Activated CD8-positive, alpha-beta memory T cell treated with anti-CD3 and anti-CD28 coated beads, Interleukin-2, amount 10 ng/mL, durations not matched to agents 7 days and 5 days (primary cell): ENCODE data around the gene SH3RF2. TPM values are rescaled to one million over a fixed set of nuclear protein-coding genes. Genes with fewer than 3 reads are reported as not detected.
A peak's percentile ranks its signal among the peaks of the same experiment; 100 is the strongest.
"Not testable (repeated sequence)": the region's sequence is repeated elsewhere in the genome, so short reads cannot be mapped to it uniquely, and the experiment has no call there.

ENCODE experiments used
- ATAC-seq: fragments of 150-1000 bp; cut with Tn5 transposase; one replicate; pipeline ENCODE4 v1.10.0; 2021; ENCODE audit warnings: moderate library complexity
- CTCF ChIA-PET: fragments of 350-600 bp; sonication (Branson Sonifier 250); formaldehyde crosslinking; loops from one replicate; lab custom pipeline; 2021; ENCODE audit warnings: antibody characterized with exemption; lab: Charles Lee
- DNase-seq: peaks from one replicate; pipeline ENCODE4 v3.0.0-alpha.2; 2020
- H3K27ac Mint-ChIP-seq: one replicate; pipeline ENCODE4 v1.8.0; 2021; ENCODE audit warnings: mild to moderate bottlenecking, mixed read lengths
- H3K27me3 Mint-ChIP-seq: one replicate; pipeline ENCODE4 v1.8.0; 2021; ENCODE audit warnings: mixed read lengths
- H3K36me3 Mint-ChIP-seq: one replicate; pipeline ENCODE4 v1.8.0; 2021; ENCODE audit warnings: mild to moderate bottlenecking, mixed read lengths
- H3K4me1 Mint-ChIP-seq: one replicate; pipeline ENCODE4 v1.8.0; 2021; ENCODE audit warnings: mixed read lengths
- H3K4me3 Mint-ChIP-seq: one replicate; pipeline ENCODE4 v1.8.0; 2021; ENCODE audit warnings: mild to moderate bottlenecking, moderate library complexity, mixed read lengths
- H3K9me3 Mint-ChIP-seq: one replicate; pipeline ENCODE4 v1.8.0; 2022; ENCODE audit warnings: low read depth, mixed read lengths
- total RNA-seq, 2 experiments: library from RNA; stranded (reverse); gene quantifications; one replicate each; pipeline ENCODE4 v1.2.3, GENCODE V29; 2021

Gene SH3RF2
- total RNA-seq, 2 experiments from 2014 or later, result 0.12 TPM; not detected in 1

DNA sequence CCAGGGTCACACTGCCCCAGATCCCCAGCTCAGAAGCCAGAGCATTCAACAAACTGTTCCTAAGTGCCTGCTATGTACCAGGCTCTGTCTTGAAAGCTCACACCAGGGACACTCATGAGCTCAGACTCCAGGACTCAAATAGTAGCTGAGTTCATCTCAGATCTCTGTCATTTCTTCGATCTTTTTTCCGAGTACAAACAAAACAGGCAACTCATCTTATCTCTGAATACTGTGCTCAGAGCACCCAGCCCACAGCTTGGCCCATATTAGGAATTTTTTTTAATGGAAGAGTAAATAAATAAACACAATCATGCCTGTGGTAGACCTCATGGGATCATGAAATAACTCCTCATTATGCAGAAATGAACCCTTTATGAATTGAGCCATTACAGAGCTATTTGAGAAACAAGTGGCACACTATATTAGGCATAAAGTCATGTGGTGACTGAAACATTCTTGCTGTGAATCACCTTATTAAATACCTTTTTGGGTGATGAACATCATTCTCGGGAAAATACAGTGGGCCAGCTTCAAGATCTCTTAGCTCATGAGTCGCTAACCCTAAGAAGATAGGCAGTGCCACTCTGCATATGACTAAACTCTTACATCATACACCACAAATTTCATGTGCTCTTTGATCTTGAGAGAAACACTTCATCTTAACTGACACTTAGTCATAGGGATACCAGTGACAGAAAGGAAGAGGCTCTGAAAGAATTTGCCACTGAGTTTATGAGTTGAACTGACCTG lies 9.9 kb downstream of the SH3RF2 start:
- DNase-seq (peak; percentile 43), ATAC-seq (peak; percentile 89)
- peaks cover 45% of the 10 kb centered on the region for H3K27me3 Mint-ChIP-seq
- peak overlapping the region; percentile 48 for H3K27ac Mint-ChIP-seq
- H3K36me3 Mint-ChIP-seq, result no peaks in the 10 kb centered on the region
- CTCF ChIA-PET, result interaction anchor here (0.6 kb wide), 1 partner anchor 11 kb away, joined by 4 read pairs; no protein-coding TSS in a partner anchor
- H3K9me3 Mint-ChIP-seq, result no peaks in the 10 kb centered on the region
- H3K4me3 Mint-ChIP-seq, result no peak overlapping the region
- peaks cover 38% of the 10 kb centered on the region for H3K4me1 Mint-ChIP-seq

DNA sequence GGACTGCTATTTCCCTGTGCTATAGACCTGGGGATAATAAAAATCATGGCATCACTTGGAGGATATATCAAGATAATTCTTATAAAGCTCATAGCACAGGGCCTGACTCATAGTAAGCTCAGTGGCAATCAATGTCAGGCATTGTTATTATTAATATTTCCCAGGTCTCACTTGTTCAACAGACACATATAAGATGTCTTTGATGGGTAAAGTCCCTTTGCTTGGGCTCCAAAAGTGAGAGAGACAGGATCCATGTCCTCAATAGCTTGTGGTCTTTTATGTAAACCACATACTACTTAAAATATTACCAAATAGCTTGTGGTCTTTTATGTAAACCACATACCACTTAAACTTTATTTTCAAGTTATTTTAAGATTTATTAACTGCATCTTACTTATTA lies 11.2 kb downstream of the SH3RF2 start:
- Mint-ChIP-seq H3K9me3 (no peaks in the 10 kb centered on the region), H3K27me3 (peaks cover 52% of the 10 kb centered on the region), H3K36me3 (no peaks in the 10 kb centered on the region), H3K4me3 (no peak overlapping the region), H3K27ac (no peak overlapping the region), H3K4me1 (peaks cover 30% of the 10 kb centered on the region)
- DNase-seq, result no peak
- CTCF ChIA-PET, result no interaction called here
- ATAC-seq, result no peak

DNA sequence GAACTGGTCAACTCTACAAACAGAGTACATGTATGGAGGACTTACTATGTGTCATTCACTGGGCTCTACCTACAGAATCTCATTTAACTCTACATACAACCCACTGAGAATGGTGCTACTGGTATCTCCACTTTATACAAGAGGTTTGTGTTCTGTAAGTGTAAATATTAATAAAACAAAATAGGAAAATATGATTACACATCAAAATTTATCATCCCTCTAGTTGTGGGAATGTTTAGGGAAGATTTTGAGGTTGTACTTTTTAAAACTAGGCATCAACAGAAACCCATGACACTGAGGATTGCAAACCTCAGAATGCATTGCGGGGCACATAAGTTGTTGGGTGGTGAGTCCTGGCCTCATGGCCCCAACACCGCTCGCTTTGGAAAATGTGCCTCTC lies 11.7 kb downstream of the SH3RF2 start:
- CTCF ChIA-PET, result no interaction called here
- no peak overlapping the region for H3K4me3 Mint-ChIP-seq
- no peaks in the 10 kb centered on the region for H3K36me3 Mint-ChIP-seq
- no peaks in the 10 kb centered on the region for H3K9me3 Mint-ChIP-seq
- peaks cover 52% of the 10 kb centered on the region for H3K27me3 Mint-ChIP-seq
- no peak for DNase-seq
- no peak for ATAC-seq
- H3K27ac Mint-ChIP-seq, result no peak overlapping the region
- peaks cover 29% of the 10 kb centered on the region for H3K4me1 Mint-ChIP-seq

DNA sequence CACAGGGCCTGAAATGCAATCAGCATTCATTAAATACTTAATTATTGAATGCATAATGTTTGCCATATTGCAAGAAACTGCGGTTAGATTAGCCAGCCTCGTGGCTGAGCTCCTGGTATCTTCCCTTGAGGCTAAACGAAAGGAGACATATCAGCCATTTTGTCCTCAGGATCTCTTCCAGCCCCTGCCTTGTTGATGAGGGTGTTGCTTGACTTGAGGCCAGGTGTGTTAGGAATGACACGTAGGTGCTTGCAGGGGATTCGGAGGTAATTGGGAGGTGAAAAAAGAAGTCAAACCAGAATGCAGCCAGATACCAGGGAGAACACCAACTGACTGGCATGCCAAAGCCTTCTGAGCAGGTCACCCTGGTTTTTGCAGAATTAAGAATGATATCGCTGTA lies 12.5 kb downstream of the SH3RF2 start:
- no peak overlapping the region for H3K27ac Mint-ChIP-seq
- H3K27me3 Mint-ChIP-seq, result peaks cover 51% of the 10 kb centered on the region
- no peaks in the 10 kb centered on the region for H3K36me3 Mint-ChIP-seq
- DNase-seq, result no peak
- peaks cover 23% of the 10 kb centered on the region for H3K4me1 Mint-ChIP-seq
- ATAC-seq, result no peak
- no peak overlapping the region for H3K4me3 Mint-ChIP-seq
- no peaks in the 10 kb centered on the region for H3K9me3 Mint-ChIP-seq
- CTCF ChIA-PET, result no interaction called here

DNA sequence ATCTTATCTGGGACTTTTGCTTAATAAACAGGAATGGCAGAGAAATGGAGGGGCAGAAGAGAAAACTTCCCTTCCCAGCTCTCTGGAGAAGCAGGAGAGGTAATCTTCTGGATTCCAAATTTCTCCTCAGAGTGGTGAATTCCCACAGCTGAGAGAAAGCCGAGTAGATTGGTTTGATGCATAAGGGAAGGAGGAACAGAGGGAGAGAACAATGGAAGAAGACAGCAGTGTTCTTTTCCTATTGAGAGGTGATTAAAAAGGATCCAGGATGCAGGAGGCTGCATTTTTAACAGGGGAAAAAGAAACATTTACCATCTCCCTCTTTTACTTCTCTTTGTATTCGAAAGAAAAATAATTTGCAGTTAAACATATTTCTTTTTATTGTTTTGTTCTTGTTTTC lies 13.1 kb downstream of the SH3RF2 start:
- ATAC-seq (no peak), DNase-seq (no peak)
- no peak overlapping the region for H3K27ac Mint-ChIP-seq
- peaks cover 53% of the 10 kb centered on the region for H3K27me3 Mint-ChIP-seq
- CTCF ChIA-PET, result no interaction called here
- H3K4me1 Mint-ChIP-seq, result peaks cover 23% of the 10 kb centered on the region
- H3K36me3 Mint-ChIP-seq, result no peaks in the 10 kb centered on the region
- no peak overlapping the region for H3K4me3 Mint-ChIP-seq
- H3K9me3 Mint-ChIP-seq, result no peaks in the 10 kb centered on the region

DNA sequence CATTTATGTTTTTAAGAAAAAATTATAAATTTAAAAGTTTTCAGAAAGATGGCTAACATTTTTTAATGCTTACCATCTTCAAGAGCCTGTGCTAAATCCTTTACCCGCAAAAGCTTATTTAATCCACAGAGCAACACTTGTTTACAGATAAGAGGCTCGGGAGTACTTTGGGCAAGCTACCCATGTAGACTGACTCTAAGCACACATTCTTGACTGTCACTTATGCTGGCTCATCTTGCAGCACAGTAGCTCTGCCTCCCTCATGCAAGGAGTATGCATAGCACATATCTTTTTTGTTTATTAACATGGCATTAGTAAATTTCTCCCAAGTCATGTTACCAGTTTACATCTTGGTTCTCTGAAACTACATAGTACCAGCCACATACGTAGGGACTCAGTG lies 14.7 kb downstream of the SH3RF2 start:
- Mint-ChIP-seq H3K4me3 (no peak overlapping the region), H3K27me3 (peaks cover 54% of the 10 kb centered on the region), H3K36me3 (no peaks in the 10 kb centered on the region), H3K4me1 (peaks cover 15% of the 10 kb centered on the region), H3K27ac (no peak overlapping the region), H3K9me3 (no peaks in the 10 kb centered on the region)
- no peak for DNase-seq
- CTCF ChIA-PET, result no interaction called here
- ATAC-seq, result no peak

DNA sequence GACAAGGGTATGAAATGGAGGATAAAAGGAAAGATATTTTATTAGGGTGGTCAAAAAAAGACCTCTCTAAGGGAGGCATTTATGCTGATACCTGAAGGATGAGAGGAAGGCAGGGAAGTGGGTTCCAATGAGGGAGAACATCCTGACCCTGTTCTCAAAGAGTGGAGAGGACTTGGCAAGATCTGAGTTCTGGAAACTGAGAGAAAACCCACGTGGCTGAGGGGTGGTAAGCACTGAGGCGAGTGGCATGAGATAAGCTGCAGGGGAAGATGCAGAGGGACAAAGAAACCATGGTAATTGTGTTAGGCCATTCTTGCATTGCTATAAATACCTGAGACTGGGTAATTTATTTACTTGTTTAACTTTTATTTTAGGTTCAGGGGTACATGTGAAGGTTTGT lies 16.8 kb downstream of the SH3RF2 start:
- H3K27me3 Mint-ChIP-seq, result peaks cover 60% of the 10 kb centered on the region
- H3K9me3 Mint-ChIP-seq, result no peaks in the 10 kb centered on the region
- DNase-seq (no peak), ATAC-seq (no peak)
- CTCF ChIA-PET, result no interaction called here
- no peaks in the 10 kb centered on the region for H3K36me3 Mint-ChIP-seq
- no peak overlapping the region for H3K27ac Mint-ChIP-seq
- no peak overlapping the region for H3K4me3 Mint-ChIP-seq
- no peaks in the 10 kb centered on the region for H3K4me1 Mint-ChIP-seq

DNA sequence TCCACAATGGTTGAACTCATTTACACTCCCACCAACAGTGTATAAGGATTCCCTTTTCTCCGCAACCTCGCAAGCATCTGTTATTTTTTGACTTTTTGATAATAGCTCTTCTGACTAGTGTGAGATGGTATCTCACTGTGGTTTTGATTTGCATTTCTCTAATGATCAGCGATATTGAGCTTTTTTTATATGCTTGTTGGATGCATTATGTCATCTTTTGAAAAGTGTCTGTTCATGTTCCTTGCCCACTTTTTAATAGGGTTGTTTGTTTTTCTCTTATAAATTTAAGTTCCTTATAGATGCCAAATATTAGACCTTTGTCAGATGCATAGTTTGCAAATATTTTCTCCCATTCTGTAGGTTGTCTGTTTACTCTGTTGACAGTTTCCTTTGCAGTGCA lies 17.8 kb downstream of the SH3RF2 start:
- H3K4me3 Mint-ChIP-seq, H3K9me3 Mint-ChIP-seq, ATAC-seq, H3K4me1 Mint-ChIP-seq, H3K36me3 Mint-ChIP-seq, H3K27ac Mint-ChIP-seq, CTCF ChIA-PET, DNase-seq: not testable (repeated sequence)
- H3K27me3 Mint-ChIP-seq, result peaks cover 61% of the 10 kb centered on the region

DNA sequence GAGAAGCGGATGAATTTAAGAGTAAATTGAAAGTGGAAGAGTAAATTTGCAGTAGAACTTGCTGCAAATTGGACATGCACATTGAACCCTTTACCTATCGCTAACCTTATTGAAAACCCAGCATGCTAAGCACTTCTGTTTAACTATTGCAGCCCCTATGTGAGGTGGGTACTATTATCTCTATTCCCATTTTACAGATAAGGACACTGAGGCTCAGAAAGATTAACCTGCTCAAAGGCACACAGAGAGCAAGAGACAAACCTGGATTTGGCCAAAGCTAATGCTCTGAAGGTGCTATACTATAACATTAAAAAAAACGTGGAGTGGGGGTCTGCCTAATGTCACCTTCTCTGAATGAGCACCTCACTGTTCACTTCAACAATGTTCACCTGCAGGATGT lies 21.0 kb downstream of the SH3RF2 start:
- H3K9me3 Mint-ChIP-seq, result no peaks in the 10 kb centered on the region
- H3K27me3 Mint-ChIP-seq, result peaks cover 52% of the 10 kb centered on the region
- no peak overlapping the region for H3K4me3 Mint-ChIP-seq
- DNase-seq (no peak), ATAC-seq (no peak)
- CTCF ChIA-PET, result no interaction called here
- H3K4me1 Mint-ChIP-seq, result no peaks in the 10 kb centered on the region
- H3K27ac Mint-ChIP-seq, result no peak overlapping the region
- no peaks in the 10 kb centered on the region for H3K36me3 Mint-ChIP-seq

DNA sequence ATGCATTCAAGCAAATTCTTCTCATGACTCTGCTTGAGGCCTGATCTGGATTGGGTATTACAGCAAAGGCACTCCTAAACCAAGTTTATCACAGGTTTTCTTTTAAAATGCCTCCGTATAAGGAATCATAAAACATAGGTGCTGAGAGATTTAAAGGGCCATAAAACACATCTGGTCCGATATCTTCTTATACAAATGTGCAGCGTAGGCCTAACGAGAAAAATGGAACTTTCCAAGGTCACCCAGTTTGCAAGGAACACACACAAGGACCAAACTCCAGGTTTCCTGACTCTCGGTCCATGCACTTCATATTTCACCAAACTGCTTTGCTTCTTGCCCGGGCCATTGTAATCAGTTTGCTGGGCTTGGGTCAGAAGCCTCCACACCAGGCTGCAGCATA lies 22.1 kb downstream of the SH3RF2 start:
- H3K4me1 Mint-ChIP-seq, result no peaks in the 10 kb centered on the region
- ATAC-seq (no peak), DNase-seq (no peak)
- H3K27me3 Mint-ChIP-seq, result peaks cover 51% of the 10 kb centered on the region
- H3K27ac Mint-ChIP-seq, result no peak overlapping the region
- CTCF ChIA-PET, result no interaction called here
- H3K36me3 Mint-ChIP-seq, result no peaks in the 10 kb centered on the region
- H3K9me3 Mint-ChIP-seq, result no peaks in the 10 kb centered on the region
- H3K4me3 Mint-ChIP-seq, result no peak overlapping the region

DNA sequence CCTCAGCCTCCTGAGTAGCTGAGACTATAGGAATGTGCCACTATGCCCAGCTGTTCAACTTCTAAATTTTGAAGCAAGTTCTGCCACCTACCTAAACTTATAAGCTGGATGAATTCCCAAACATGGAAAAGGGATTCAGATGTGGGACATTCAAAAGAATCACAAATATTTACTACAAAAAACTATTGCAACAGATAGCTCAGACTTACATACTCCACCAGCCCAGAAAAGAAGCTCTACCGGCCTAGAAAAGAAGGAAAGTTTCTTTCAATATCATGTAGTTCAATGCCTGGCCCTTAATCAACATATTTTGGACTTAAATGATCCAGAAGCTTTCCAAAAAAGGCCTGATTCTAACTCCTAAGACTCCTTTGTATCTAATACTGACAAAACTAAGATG lies 23.8 kb downstream of the SH3RF2 start:
- CTCF ChIA-PET, result no interaction called here
- no peak for DNase-seq
- Mint-ChIP-seq H3K27me3 (peaks cover 39% of the 10 kb centered on the region), H3K9me3 (no peaks in the 10 kb centered on the region), H3K4me3 (no peak overlapping the region), H3K36me3 (no peaks in the 10 kb centered on the region), H3K4me1 (no peaks in the 10 kb centered on the region), H3K27ac (no peak overlapping the region)
- no peak for ATAC-seq

DNA sequence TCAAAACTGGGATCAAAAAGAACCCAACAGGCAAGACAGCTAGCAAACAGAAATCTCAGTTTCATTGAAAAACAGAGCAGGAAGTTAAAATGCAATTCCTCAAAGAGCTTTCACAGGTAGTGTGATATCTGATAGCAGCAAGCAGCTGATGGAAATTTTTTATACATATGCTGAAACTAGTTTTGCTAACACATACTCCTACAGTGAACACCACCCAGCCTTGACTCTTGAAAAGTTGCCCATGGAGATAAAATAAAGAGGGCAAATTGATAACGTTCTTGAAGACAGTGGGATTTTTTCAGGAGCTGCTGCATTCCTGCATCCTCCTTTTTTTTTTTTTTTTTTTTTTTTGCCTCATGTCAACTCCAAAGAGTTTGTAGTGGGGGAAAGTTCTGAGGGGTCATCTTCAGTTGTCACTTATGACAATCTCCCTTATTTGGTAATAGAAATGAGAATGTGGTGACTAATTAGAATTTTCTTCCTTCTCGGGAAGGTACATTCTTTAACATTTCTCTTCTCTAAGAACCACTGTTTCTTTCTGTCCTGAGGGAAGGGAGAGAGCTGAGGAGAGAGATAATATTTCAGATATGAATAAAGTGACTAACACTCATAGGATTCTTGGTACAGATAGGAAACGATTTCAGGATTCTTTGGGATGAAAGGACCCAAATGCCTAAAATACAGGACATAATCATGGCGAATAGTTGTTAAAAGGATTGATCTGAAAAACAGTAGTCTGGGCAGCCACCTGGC lies 24.6 kb downstream of the SH3RF2 start:
- Mint-ChIP-seq H3K36me3 (no peaks in the 10 kb centered on the region), H3K9me3 (no peaks in the 10 kb centered on the region), H3K4me1 (no peaks in the 10 kb centered on the region), H3K4me3 (no peak overlapping the region), H3K27ac (no peak overlapping the region), H3K27me3 (peaks cover 34% of the 10 kb centered on the region)
- ATAC-seq, result no peak
- DNase-seq, result no peak
- CTCF ChIA-PET, result no interaction called here

DNA sequence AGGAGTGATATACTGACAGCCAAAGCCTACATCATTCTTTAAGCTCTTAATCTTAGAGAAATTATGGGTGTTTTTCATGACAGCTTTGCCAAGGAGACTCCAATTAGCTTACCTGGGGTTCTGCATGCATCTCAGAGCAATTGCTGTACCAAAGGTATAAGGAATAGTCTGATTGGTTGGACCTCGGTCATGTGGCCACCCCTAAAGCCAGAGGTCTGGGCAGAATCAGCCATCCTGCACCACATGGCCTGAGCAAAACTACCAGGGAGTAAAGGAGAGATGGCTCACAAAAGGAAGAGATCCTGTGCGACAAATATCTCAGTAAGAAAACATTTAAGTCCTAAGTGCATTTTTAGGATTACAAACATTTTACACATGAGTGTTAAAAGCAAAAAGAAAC lies 25.6 kb downstream of the SH3RF2 start:
- Mint-ChIP-seq H3K9me3 (no peaks in the 10 kb centered on the region), H3K4me1 (no peaks in the 10 kb centered on the region), H3K27me3 (peaks cover 31% of the 10 kb centered on the region), H3K36me3 (no peaks in the 10 kb centered on the region), H3K4me3 (no peak overlapping the region), H3K27ac (no peak overlapping the region)
- CTCF ChIA-PET, result no interaction called here
- ATAC-seq, result no peak
- no peak for DNase-seq

DNA sequence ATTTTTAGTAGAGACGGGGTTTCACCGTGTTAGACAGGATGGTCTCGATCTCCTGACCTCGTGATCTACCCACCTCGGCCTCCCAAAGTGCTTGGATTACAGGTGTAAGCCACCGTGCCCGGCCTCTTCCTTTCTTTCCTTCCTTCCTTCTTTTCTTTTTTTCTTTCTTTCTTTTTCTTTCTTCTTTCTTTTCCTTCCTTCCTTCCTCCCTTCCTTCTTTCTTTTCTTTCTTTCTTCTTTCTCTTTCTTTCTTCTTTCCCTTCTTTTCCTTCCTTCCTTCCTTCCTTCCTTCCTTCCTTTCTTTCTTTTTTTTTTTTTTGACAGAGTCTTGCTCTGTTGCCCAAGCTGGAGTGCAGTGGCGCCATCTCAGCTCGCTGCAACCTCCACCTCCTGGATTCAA lies 27.6 kb downstream of the SH3RF2 start:
- H3K27me3 Mint-ChIP-seq, result peaks cover 26% of the 10 kb centered on the region
- H3K36me3 Mint-ChIP-seq, H3K9me3 Mint-ChIP-seq, H3K27ac Mint-ChIP-seq, DNase-seq, H3K4me1 Mint-ChIP-seq, CTCF ChIA-PET, ATAC-seq, H3K4me3 Mint-ChIP-seq: not testable (repeated sequence)
